Loucy (cell line): Measurements from ENCODE around the gene CAPZA1.

Experiments
- H2AFZ ChIP-seq: fragments of 200-600 bp; sonication (generic); 2 replicates; pipeline ENCODE4 v1.6.0; 2016; ENCODE audit warnings: antibody characterized with exemption, mild to moderate bottlenecking, low read length, moderate library complexity
- H3F3A ChIP-seq: fragments of 200-600 bp; 2 replicates; pipeline ENCODE4 v1.6.0; 2016; ENCODE audit warnings: antibody characterized with exemption, low read depth, mild to moderate bottlenecking
- H3K27me3 ChIP-seq: fragments of 200-600 bp; sonication (generic); 2 replicates; pipeline ENCODE4 v1.6.1; 2014; ENCODE audit warnings: low read length, mild to moderate bottlenecking; ENCODE audit not compliant: insufficient read depth, poor library complexity, severe bottlenecking
- H3K36me3 ChIP-seq: fragments of 200-600 bp; sonication (generic); 2 replicates; pipeline ENCODE4 v1.6.1; 2016; ENCODE audit warnings: low read length; ENCODE audit not compliant: insufficient read depth
- H3K4me1 ChIP-seq: fragments of 200-600 bp; sonication (generic); 2 replicates; pipeline ENCODE4 v1.5.1; 2014; ENCODE audit warnings: low read length, mild to moderate bottlenecking; ENCODE audit not compliant: insufficient read depth, poor library complexity, severe bottlenecking
- H3K4me2 ChIP-seq: fragments of 200-600 bp; sonication (generic); 2 replicates; pipeline ENCODE4 v1.6.0; 2014; ENCODE audit warnings: antibody characterized with exemption, low read length, low read depth, mild to moderate bottlenecking; ENCODE audit not compliant: poor library complexity, severe bottlenecking
- H3K4me3 ChIP-seq: fragments of 200-600 bp; sonication (generic); 2 replicates; pipeline ENCODE4 v1.5.1; 2014; ENCODE audit warnings: low read length, mild to moderate bottlenecking, mixed read lengths; ENCODE audit not compliant: poor library complexity, severe bottlenecking
- H3K79me2 ChIP-seq: fragments of 200-600 bp; sonication (generic); 2 replicates; pipeline ENCODE4 v1.6.1; 2014; ENCODE audit warnings: low read length; ENCODE audit not compliant: insufficient read depth
- H3K9ac ChIP-seq: fragments of 200-600 bp; sonication (generic); 2 replicates; pipeline ENCODE4 v1.6.0; 2014; ENCODE audit warnings: mild to moderate bottlenecking, low read depth, low read length, moderate library complexity; ENCODE audit not compliant: poor library complexity, severe bottlenecking
- H3K9me2 ChIP-seq: fragments of 200-600 bp; sonication (generic); replicated peaks from 2 replicates; pipeline ENCODE4 v1.6.1; 2016; ENCODE audit warnings: low read depth, low read length, mixed read lengths
- H3K9me3 ChIP-seq: fragments of 200-600 bp; sonication (generic); 2 replicates; pipeline ENCODE4 v1.6.1; 2014; ENCODE audit warnings: mild to moderate bottlenecking, antibody characterized with exemption, low read length, low read depth; ENCODE audit not compliant: insufficient read depth
- H4K20me1 ChIP-seq: fragments of 200-600 bp; sonication (generic); 2 replicates; pipeline ENCODE4 v1.6.0; 2014; ENCODE audit warnings: antibody characterized with exemption, low read length, mild to moderate bottlenecking; ENCODE audit not compliant: insufficient read depth, poor library complexity, severe bottlenecking
- CTCF ChIP-seq: fragments of 200-600 bp; sonication (generic); conservative IDR thresholded peaks from 2 replicates; pipeline ENCODE4 v1.5.1; 2014; ENCODE audit warnings: mild to moderate bottlenecking, antibody characterized with exemption, low read length
- EZH2phosphoT487 ChIP-seq: fragments of 200-600 bp; IDR thresholded peaks from 2 replicates; pipeline ENCODE4 v1.6.1; 2018; ENCODE audit warnings: antibody characterized with exemption, mild to moderate bottlenecking, moderate library complexity, borderline replicate concordance

The CAPZA1 gene

GRCh38 chr1:112716133-112716720, 96.6 kb downstream of the CAPZA1 start:
- no peaks in the 10 kb centered on the region for H3K27me3 ChIP-seq
- no peak overlapping the region for H3K9ac ChIP-seq
- no peaks in the 10 kb centered on the region for H3K79me2 ChIP-seq
- peak overlapping the region; percentile 59 for H2AFZ ChIP-seq
- no peaks in the 10 kb centered on the region for H3K9me3 ChIP-seq
- H3K9me2 ChIP-seq = no peaks in the 10 kb centered on the region
- H3K4me2 ChIP-seq = peak overlapping the region; percentile 88
- H3K4me1 ChIP-seq = peaks cover 7% of the 10 kb centered on the region
- H3F3A ChIP-seq = no peaks in the 10 kb centered on the region
- H3K36me3 ChIP-seq = no peaks in the 10 kb centered on the region
- peak; percentile 95 for TF ChIP-seq CTCF
- no peak for TF ChIP-seq EZH2phosphoT487
- H4K20me1 ChIP-seq = no peaks in the 10 kb centered on the region
- peak overlapping the region; percentile 76 for H3K4me3 ChIP-seq

- Histone ChIP-seq H3K4me2 (no peak overlapping the region), H3F3A (no peaks in the 10 kb centered on the region), H3K79me2 (no peaks in the 10 kb centered on the region), H3K4me1 (peaks cover 7% of the 10 kb centered on the region), H3K4me3 (no peak overlapping the region), H2AFZ (0 out of 2 replicates have a peak overlapping the region, but pooled peaks have one; percentile 13), H4K20me1 (no peaks in the 10 kb centered on the region), H3K36me3 (no peaks in the 10 kb centered on the region), H3K9me3 (no peaks in the 10 kb centered on the region), H3K27me3 (no peaks in the 10 kb centered on the region), H3K9ac (no peak overlapping the region), H3K9me2 (no peaks in the 10 kb centered on the region)
- TF ChIP-seq CTCF = no peak
- TF ChIP-seq EZH2phosphoT487 = no peak
These were observed 97.7 kb downstream of the CAPZA1 start for GRCh38 chr1:112717263-112717873.

- Histone ChIP-seq H3K4me2 (peak overlapping the region; percentile 26), H2AFZ (peak overlapping the region; percentile 78; the same call in 1 of the 2 replicates), H3K36me3 (no peaks in the 10 kb centered on the region), H3K79me2 (no peaks in the 10 kb centered on the region), H3F3A (no peaks in the 10 kb centered on the region), H3K9me3 (no peaks in the 10 kb centered on the region), H4K20me1 (no peaks in the 10 kb centered on the region), H3K9ac (no peak overlapping the region), H3K9me2 (no peaks in the 10 kb centered on the region), H3K27me3 (no peaks in the 10 kb centered on the region), H3K4me3 (peak overlapping the region; percentile 39), H3K4me1 (peaks cover 7% of the 10 kb centered on the region)
- TF ChIP-seq EZH2phosphoT487 (no peak), CTCF (peak; percentile 70)
These were observed 99.2 kb downstream of the CAPZA1 start for GRCh38 chr1:112718691-112719418.
